ENCODE measurements around the gene LCMT1. TPM values are rescaled to one million over a fixed set of nuclear protein-coding genes. Genes with fewer than 3 reads are reported as not detected.

The LCMT1 gene
- total and polyA plus RNA-seq, 4 donors: 21.0 to 34.8 (median 31.0) TPM

DNA sequence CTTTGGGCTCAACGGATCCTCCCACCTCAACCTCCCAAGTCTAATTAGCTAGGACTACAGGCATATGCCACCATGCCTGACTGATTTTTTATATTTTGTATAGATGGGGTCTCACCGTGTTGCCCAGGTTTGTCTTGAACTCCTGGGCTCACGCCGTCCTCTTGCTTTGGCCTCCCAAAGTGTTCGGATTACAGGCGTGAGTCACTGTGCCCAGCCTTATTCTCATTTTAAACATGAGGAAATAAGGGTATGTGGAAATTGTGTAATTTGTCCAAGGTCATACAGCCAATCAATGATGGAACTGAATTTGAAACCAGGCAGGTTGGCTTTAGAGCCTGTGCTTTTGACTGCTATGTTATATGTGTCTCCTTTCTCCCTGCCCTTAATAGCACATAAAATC is 77.8 kb downstream of the LCMT1 start:
- WGBS, 2 donors: 88 to 93% methylated on average over 6 of the region's 6 CpGs
- DNase-seq: no peak
- TF ChIP-seq, protein P1, sequence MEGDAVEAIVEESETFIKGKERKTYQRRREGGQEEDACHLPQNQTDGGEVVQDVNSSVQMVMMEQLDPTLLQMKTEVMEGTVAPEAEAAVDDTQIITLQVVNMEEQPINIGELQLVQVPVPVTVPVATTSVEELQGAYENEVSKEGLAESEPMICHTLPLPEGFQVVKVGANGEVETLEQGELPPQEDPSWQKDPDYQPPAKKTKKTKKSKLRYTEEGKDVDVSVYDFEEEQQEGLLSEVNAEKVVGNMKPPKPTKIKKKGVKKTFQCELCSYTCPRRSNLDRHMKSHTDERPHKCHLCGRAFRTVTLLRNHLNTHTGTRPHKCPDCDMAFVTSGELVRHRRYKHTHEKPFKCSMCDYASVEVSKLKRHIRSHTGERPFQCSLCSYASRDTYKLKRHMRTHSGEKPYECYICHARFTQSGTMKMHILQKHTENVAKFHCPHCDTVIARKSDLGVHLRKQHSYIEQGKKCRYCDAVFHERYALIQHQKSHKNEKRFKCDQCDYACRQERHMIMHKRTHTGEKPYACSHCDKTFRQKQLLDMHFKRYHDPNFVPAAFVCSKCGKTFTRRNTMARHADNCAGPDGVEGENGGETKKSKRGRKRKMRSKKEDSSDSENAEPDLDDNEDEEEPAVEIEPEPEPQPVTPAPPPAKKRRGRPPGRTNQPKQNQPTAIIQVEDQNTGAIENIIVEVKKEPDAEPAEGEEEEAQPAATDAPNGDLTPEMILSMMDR (IDR thresholded peaks at IDR 0.05; ENCODE audit: control extremely low read depth, extremely low read depth): no peak
- Histone ChIP-seq H3K27me3 (ENCODE audit: control insufficient read depth in 3 of 3, insufficient read depth in 3 of 3, low read length in 2 of 3) (no peaks in the 10 kb centered on the region), H3K4me1 (ENCODE audit: control insufficient read depth in 5 of 5, insufficient read depth in 5 of 5, low read length in 5 of 5) (no peaks in the 10 kb centered on the region), H3K4me3 (no peak overlapping the region), H3K36me3 (ENCODE audit: control insufficient read depth in 4 of 4, insufficient read depth in 4 of 4, low read length in 4 of 4) (no peaks in the 10 kb centered on the region), H3K9me3 (ENCODE audit: control insufficient read depth in 4 of 4, insufficient read depth in 3 of 4, low read length in 3 of 4) (no peaks in the 10 kb centered on the region), H3K27ac (ENCODE audit: low read depth in 1 of 2, low read length in 1 of 2) (no peak overlapping the region), H3K9ac (ENCODE audit: insufficient read depth in 1 of 2, low read length in 2 of 2) (no peak overlapping the region)
- ATAC-seq (ENCODE audit: insufficient read depth, low FRiP score): no peak

DNA sequence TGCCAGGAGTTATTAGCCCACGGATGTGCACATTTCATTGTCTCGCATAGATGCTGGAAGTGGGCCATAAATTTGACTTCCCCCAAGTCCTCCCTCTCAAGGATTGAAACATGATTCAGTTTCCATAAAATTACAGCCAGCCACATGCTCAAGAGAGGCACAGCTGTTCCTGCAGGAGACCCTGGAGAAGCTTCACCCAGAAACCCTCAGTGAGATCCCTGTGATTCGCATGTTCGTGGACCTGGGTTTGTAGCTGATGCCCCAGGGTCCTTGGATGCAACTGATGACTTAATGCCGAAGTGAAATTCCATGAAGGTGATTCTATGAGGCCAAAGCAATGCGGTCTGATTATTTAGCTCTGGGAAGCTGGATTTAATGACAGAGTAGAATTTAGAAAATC is 80.6 kb downstream of the LCMT1 start:
- TF ChIP-seq, protein P1 (IDR thresholded peaks at IDR 0.05; ENCODE audit: control extremely low read depth, extremely low read depth): no peak
- DNase-seq (peak in 1 of 3 donors; percentile 24), ATAC-seq (ENCODE audit: insufficient read depth, low FRiP score) (no peak)
- H3K4me3 ChIP-seq: no peak overlapping the region
- no peaks in the 10 kb centered on the region for H3K27me3 ChIP-seq (ENCODE audit: control insufficient read depth in 3 of 3, insufficient read depth in 3 of 3, low read length in 2 of 3)
- no peak overlapping the region for H3K27ac ChIP-seq (ENCODE audit: low read depth in 1 of 2, low read length in 1 of 2)
- H3K36me3 ChIP-seq (ENCODE audit: control insufficient read depth in 4 of 4, insufficient read depth in 4 of 4, low read length in 4 of 4): no peaks in the 10 kb centered on the region
- no peak overlapping the region for H3K9ac ChIP-seq (ENCODE audit: insufficient read depth in 1 of 2, low read length in 2 of 2)
- H3K9me3 ChIP-seq (ENCODE audit: control insufficient read depth in 4 of 4, insufficient read depth in 3 of 4, low read length in 3 of 4): no peaks in the 10 kb centered on the region
- 81 to 85% methylated on average over 6 of the region's 6 CpGs for whole genome bisulfite sequencing, 2 donors
- H3K4me1 ChIP-seq (ENCODE audit: control insufficient read depth in 5 of 5, insufficient read depth in 5 of 5, low read length in 5 of 5): no peaks in the 10 kb centered on the region

DNA sequence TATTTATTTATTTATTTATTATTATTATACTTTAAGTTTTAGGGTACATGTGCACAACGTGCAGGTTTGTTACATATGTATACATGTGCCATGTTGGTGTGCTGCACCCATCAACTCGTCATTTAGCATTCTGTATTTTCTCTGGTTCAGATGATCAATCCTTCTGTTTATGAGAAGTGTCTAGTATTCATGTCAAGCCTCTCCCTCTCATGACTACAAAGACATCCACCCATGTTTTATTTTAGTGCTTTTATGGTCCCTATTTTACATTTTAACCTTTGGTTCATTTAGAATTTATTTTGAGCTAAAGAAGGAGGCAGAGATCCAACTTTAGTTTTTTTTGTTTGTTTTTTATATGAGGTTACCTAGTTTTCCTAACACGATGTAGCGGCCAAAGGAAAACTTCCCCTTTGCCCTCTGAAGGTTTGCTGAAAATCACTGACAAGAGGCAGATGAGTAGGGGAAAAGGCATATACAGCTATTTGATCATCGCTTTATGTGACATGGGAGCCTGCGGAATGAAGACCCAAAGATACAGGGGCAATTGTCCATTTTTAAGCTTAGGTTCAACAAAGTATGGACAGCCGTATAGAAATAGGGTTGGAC is 82.8 kb downstream of the LCMT1 start:
- Histone ChIP-seq H3K4me1 (ENCODE audit: control insufficient read depth in 5 of 5, insufficient read depth in 5 of 5, low read length in 5 of 5) (no peaks in the 10 kb centered on the region), H3K36me3 (ENCODE audit: control insufficient read depth in 4 of 4, insufficient read depth in 4 of 4, low read length in 4 of 4) (no peaks in the 10 kb centered on the region), H3K4me3 (no peak overlapping the region), H3K9me3 (ENCODE audit: control insufficient read depth in 4 of 4, insufficient read depth in 3 of 4, low read length in 3 of 4) (peaks cover 0 to 2% (median 0%) of the 10 kb centered on the region in 4 donors), H3K9ac (ENCODE audit: insufficient read depth in 1 of 2, low read length in 2 of 2) (no peak overlapping the region), H3K27me3 (ENCODE audit: control insufficient read depth in 3 of 3, insufficient read depth in 3 of 3, low read length in 2 of 3) (no peaks in the 10 kb centered on the region), H3K27ac (ENCODE audit: low read depth in 1 of 2, low read length in 1 of 2) (no peak overlapping the region)
- TF ChIP-seq, protein P1 (IDR thresholded peaks at IDR 0.05; ENCODE audit: control extremely low read depth, extremely low read depth): no peak
- ATAC-seq (ENCODE audit: insufficient read depth, low FRiP score) (no peak), DNase-seq (no peak)
- WGBS, 2 donors: 88 to 93% methylated on average over 7 of the region's 7 CpGs

DNA sequence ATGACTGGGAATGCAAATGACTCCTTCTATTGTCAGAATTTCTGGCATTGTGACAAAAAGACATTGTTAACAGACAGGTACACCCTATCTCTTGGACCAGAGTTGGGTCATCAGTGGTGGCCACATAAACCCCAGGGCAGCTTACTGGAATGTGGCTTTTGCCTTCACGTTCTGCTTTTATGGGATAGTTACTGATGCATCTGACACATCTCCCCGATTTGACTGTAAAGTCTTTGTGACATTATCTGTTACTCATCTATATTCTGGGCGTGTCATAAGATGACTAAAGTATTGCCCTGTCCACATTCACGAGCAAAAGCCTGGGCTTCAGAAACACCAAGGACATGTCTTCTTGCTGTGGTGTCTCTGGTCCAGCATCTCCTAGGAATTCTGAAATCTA is 86.5 kb downstream of the LCMT1 start:
- H3K4me3 ChIP-seq: no peak overlapping the region
- no peak overlapping the region for H3K27ac ChIP-seq (ENCODE audit: low read depth in 1 of 2, low read length in 1 of 2)
- DNase-seq (no peak), ATAC-seq (ENCODE audit: insufficient read depth, low FRiP score) (no peak)
- H3K9ac ChIP-seq (ENCODE audit: insufficient read depth in 1 of 2, low read length in 2 of 2): no peak overlapping the region
- WGBS, 2 donors: 88 to 92% methylated on average over 4 of the region's 4 CpGs
- H3K36me3 ChIP-seq (ENCODE audit: control insufficient read depth in 4 of 4, insufficient read depth in 4 of 4, low read length in 4 of 4): no peaks in the 10 kb centered on the region
- H3K4me1 ChIP-seq (ENCODE audit: control insufficient read depth in 5 of 5, insufficient read depth in 5 of 5, low read length in 5 of 5): no peaks in the 10 kb centered on the region
- TF ChIP-seq, protein P1 (IDR thresholded peaks at IDR 0.05; ENCODE audit: control extremely low read depth, extremely low read depth): no peak
- H3K9me3 ChIP-seq (ENCODE audit: control insufficient read depth in 4 of 4, insufficient read depth in 3 of 4, low read length in 3 of 4): peaks cover 0 to 2% (median 0%) of the 10 kb centered on the region in 4 donors
- no peaks in the 10 kb centered on the region for H3K27me3 ChIP-seq (ENCODE audit: control insufficient read depth in 3 of 3, insufficient read depth in 3 of 3, low read length in 2 of 3)

Measured in lung (tissue), 12 donors.